Natural killer cell (primary cell): Measurements from ENCODE around the gene GNPDA1. TPM values are rescaled to one million over a fixed set of nuclear protein-coding genes. Genes with fewer than 3 reads are reported as not detected.
A peak's percentile ranks its signal among the peaks of the same experiment; 100 is the strongest.
"Not testable (repeated sequence)": the region's sequence is repeated elsewhere in the genome, so short reads cannot be mapped to it uniquely, and the experiment has no call there.

Experiments used
- ATAC-seq, 3 donors: fragments of 150-1000 bp in 2 of 3; fragments of 200-7000 bp in 1 of 3; cut with Tn5 transposase; 1 replicate in 1 of 3; 2 replicates in 2 of 3; pipeline ENCODE4 v1.10.0; 2021; ENCODE audit warnings: mild to moderate bottlenecking in 2 of 3, moderate library complexity in 2 of 3
- DNase-seq, 2 donors: peaks; one replicate each; pipeline versions ENCODE4 v3.0.0 to v3.0.0-alpha.2; 2013 to 2021; ENCODE audit warnings: mixed read lengths in 1 of 2
- H3K27ac ChIP-seq: one replicate; pipeline ENCODE4 v1.5.1; 2013; ENCODE audit warnings: mild to moderate bottlenecking, low read length
- H3K27me3 ChIP-seq: one replicate; pipeline ENCODE4 v1.6.1; 2013; ENCODE audit warnings: low read length; ENCODE audit not compliant: control insufficient read depth, insufficient read depth
- H3K36me3 ChIP-seq: one replicate; pipeline ENCODE4 v1.6.1; 2013; ENCODE audit warnings: low read length; ENCODE audit not compliant: control insufficient read depth, insufficient read depth
- H3K4me1 ChIP-seq: one replicate; pipeline ENCODE4 v1.6.1; 2013; ENCODE audit warnings: low read length; ENCODE audit not compliant: control insufficient read depth, insufficient read depth
- H3K4me3 ChIP-seq: one replicate; pipeline ENCODE4 v1.5.1; 2013; ENCODE audit warnings: low read length
- H3K9me3 ChIP-seq: one replicate; pipeline ENCODE4 v1.6.1; 2013; ENCODE audit warnings: low read length; ENCODE audit not compliant: control insufficient read depth, insufficient read depth
- H3K27ac Mint-ChIP-seq, 2 donors: one replicate each; pipeline ENCODE4 v1.8.0; 2022; ENCODE audit warnings: mild to moderate bottlenecking in 2 of 2, mixed read lengths in 2 of 2, moderate library complexity in 1 of 2
- H3K27me3 Mint-ChIP-seq, 2 donors: one replicate each; pipeline ENCODE4 v1.8.0; 2022; ENCODE audit warnings: low read depth in 2 of 2, mixed read lengths in 2 of 2
- H3K36me3 Mint-ChIP-seq: one replicate; pipeline ENCODE4 v1.8.0; 2022; ENCODE audit warnings: mixed read lengths
- H3K4me1 Mint-ChIP-seq, 2 donors: one replicate each; pipeline ENCODE4 v1.8.0; 2022; ENCODE audit warnings: mixed read lengths in 2 of 2
- H3K4me3 Mint-ChIP-seq: one replicate; pipeline ENCODE4 v1.8.0; 2022; ENCODE audit warnings: mild to moderate bottlenecking, moderate library complexity, mixed read lengths
- H3K9me3 Mint-ChIP-seq, 2 donors: one replicate each; pipeline ENCODE4 v1.8.0; 2022; ENCODE audit warnings: mixed read lengths in 2 of 2
- WGBS: methylation state at CpG from one replicate; pipeline ENCODE4 v1.1.7; 2013; ENCODE audit warnings: missing lambda C conversion rate; ENCODE audit not compliant: insufficient coverage; 5-methylcytosine and 5-hydroxymethylcytosine counted together
- intact Hi-C: fragments of 100-400 bp; cut with micrococcal nuclease; formaldehyde crosslinking; loops from one replicate; pipeline ENCODE4 v1.14.2; 2022
- total RNA-seq, 4 donors: library from RNA; stranded (reverse); fragments of 120-200 nt in 1 of 4; gene quantifications; one replicate each; pipeline versions ENCODE4 v1.2.3 to v1.2.4, GENCODE V29; 2013 to 2022
- TF ChIP-seq, protein P1 (sequence below): fragments of 200-600 bp; IDR thresholded peaks from one replicate; pipeline ENCODE4 v1.8.0; 2022; ENCODE audit warnings: antibody characterized with exemption

Gene GNPDA1
- total RNA-seq, 3 donors from 2014 or later (not counting 1 experiment from before 2014, with no cell fraction given): 10.7 to 12.0 (median 11.2) TPM

DNA sequence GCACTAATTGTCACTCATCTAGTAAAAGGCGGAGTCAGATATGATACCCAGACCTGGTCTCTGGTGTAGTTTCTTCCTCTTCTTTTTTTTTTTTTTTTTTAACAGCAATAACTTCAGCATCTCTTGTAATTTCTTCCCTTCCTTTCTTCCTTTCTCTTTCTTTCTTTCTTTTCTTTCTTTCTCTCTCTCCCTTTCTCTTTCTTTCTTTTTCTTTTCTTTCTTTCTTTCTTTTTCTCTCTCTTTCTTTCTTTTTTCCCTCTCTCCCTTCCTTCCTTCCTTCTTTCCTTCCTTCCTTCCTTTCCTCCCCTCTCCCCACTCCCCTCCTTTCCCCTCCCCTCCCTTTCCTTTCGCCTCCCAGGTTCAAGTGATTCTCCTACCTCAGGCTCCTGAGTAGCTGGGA lies 25.9 kb upstream of the GNPDA1 start:
- no peaks in the 10 kb centered on the region for H3K4me1 Mint-ChIP-seq
- Histone ChIP-seq H3K4me1 (no peaks in the 10 kb centered on the region), H3K36me3 (no peaks in the 10 kb centered on the region), H3K4me3 (no peak overlapping the region), H3K27me3 (no peaks in the 10 kb centered on the region), H3K27ac (no peak overlapping the region), H3K9me3 (no peaks in the 10 kb centered on the region)
- WGBS: 97% methylated on average over 2 of the region's 2 CpGs
- no peak for DNase-seq
- ATAC-seq: no peak
- H3K27me3 Mint-ChIP-seq: peaks cover 10 to 21% of the 10 kb centered on the region in 2 donors
- TF ChIP-seq, protein P1, sequence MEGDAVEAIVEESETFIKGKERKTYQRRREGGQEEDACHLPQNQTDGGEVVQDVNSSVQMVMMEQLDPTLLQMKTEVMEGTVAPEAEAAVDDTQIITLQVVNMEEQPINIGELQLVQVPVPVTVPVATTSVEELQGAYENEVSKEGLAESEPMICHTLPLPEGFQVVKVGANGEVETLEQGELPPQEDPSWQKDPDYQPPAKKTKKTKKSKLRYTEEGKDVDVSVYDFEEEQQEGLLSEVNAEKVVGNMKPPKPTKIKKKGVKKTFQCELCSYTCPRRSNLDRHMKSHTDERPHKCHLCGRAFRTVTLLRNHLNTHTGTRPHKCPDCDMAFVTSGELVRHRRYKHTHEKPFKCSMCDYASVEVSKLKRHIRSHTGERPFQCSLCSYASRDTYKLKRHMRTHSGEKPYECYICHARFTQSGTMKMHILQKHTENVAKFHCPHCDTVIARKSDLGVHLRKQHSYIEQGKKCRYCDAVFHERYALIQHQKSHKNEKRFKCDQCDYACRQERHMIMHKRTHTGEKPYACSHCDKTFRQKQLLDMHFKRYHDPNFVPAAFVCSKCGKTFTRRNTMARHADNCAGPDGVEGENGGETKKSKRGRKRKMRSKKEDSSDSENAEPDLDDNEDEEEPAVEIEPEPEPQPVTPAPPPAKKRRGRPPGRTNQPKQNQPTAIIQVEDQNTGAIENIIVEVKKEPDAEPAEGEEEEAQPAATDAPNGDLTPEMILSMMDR: no peak
- no peak overlapping the region for H3K4me3 Mint-ChIP-seq
- no peaks in the 10 kb centered on the region for H3K36me3 Mint-ChIP-seq
- intact Hi-C loops: no loop called here
- no peaks in the 10 kb centered on the region for H3K9me3 Mint-ChIP-seq
- H3K27ac Mint-ChIP-seq: no peak overlapping the region

DNA sequence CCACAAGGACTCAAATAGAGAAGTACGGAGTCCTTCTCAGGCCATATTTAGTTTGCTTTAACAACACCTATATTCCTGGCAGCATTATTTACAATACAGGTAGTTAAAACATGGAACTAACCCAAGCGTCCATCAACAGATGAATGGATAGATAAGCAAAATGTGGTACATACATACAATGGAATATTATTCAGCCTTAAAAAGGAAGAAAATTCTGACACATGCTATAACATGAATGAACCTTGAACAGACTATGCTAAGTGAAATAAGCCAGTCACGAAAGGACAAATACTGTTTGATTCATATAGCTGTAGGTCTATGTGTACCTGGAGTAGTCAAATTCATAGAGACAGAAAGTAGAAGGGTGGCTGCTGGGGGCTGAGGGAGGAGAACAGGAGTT lies 24.8 kb upstream of the GNPDA1 start:
- H3K9me3 Mint-ChIP-seq, H3K36me3 ChIP-seq, H3K9me3 ChIP-seq, H3K4me3 Mint-ChIP-seq, ATAC-seq, H3K27ac Mint-ChIP-seq, H3K36me3 Mint-ChIP-seq, intact Hi-C loops, DNase-seq, H3K4me1 Mint-ChIP-seq, H3K4me1 ChIP-seq, H3K27me3 ChIP-seq, H3K4me3 ChIP-seq, H3K27ac ChIP-seq: not testable (repeated sequence)
- WGBS: 91% methylated on average over 2 of the region's 3 CpGs
- peaks cover 12 to 32% of the 10 kb centered on the region in 2 donors for H3K27me3 Mint-ChIP-seq

DNA sequence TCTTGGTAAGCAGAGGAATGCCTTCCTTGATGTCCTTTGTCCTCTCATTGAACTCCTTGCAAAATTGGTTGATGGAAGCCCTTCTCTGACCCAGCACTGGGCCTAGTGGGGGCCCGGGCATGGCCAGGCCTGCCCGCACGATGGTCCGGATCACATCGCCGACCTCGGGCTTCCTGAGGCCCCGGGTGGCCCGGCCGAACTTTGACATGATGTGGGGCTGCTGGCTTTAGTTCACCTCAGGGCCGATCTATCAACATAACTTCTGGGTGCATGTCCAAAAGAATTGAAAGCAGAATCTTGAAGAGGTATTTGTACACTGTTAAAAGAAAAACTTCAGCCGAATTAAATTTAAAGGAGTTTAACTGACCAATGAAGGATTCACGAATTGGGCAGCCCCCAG lies 24.1 kb upstream of the GNPDA1 start:
- no peak overlapping the region for H3K4me3 ChIP-seq
- no peaks in the 10 kb centered on the region for H3K4me1 Mint-ChIP-seq
- intact Hi-C loops: no loop called here
- WGBS: 91% methylated on average over 13 of the region's 13 CpGs
- H3K9me3 ChIP-seq: no peaks in the 10 kb centered on the region
- H3K27ac Mint-ChIP-seq: no peak overlapping the region
- no peaks in the 10 kb centered on the region for H3K4me1 ChIP-seq
- TF ChIP-seq, protein P1: no peak
- peaks cover 12 to 32% of the 10 kb centered on the region in 2 donors for H3K27me3 Mint-ChIP-seq
- DNase-seq (no peak), ATAC-seq (no peak)
- H3K4me3 Mint-ChIP-seq: no peak overlapping the region
- no peak overlapping the region for H3K27ac ChIP-seq
- no peaks in the 10 kb centered on the region for H3K27me3 ChIP-seq
- H3K36me3 ChIP-seq: no peaks in the 10 kb centered on the region
- H3K9me3 Mint-ChIP-seq: no peaks in the 10 kb centered on the region
- H3K36me3 Mint-ChIP-seq: no peaks in the 10 kb centered on the region

DNA sequence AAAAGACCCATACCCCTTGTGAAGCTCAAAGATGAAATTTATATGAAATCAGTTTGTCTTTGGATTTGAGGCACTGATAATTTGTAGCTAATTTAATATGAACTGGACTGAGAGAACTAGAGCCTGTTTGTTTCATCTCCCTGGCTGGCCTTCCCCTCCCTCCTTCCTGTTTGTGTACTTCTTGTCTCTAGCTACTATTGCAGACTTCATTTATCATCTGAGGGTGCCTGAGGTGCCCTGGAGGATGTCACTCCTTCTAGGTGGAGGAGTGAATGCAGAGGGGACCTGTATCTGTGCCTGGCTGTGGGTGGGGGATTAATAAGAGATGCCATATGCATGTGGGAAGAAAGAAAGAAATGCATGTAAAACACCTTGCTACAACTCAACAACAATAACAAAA lies 22.2 kb upstream of the GNPDA1 start:
- Mint-ChIP-seq H3K4me1 (no peaks in the 10 kb centered on the region), H3K27ac (no peak overlapping the region), H3K9me3 (no peaks in the 10 kb centered on the region), H3K4me3 (no peak overlapping the region), H3K36me3 (no peaks in the 10 kb centered on the region), H3K27me3 (peaks cover 15 to 47% of the 10 kb centered on the region in 2 donors)
- H3K9me3 ChIP-seq: no peaks in the 10 kb centered on the region
- H3K27me3 ChIP-seq: no peaks in the 10 kb centered on the region
- TF ChIP-seq, protein P1: no peak
- intact Hi-C loops: no loop called here
- H3K4me3 ChIP-seq: no peak overlapping the region
- no peaks in the 10 kb centered on the region for H3K36me3 ChIP-seq
- no peak overlapping the region for H3K27ac ChIP-seq
- H3K4me1 ChIP-seq: no peaks in the 10 kb centered on the region
- DNase-seq (peak in 1 of 2 donors; percentile 20), ATAC-seq (no peak)

DNA sequence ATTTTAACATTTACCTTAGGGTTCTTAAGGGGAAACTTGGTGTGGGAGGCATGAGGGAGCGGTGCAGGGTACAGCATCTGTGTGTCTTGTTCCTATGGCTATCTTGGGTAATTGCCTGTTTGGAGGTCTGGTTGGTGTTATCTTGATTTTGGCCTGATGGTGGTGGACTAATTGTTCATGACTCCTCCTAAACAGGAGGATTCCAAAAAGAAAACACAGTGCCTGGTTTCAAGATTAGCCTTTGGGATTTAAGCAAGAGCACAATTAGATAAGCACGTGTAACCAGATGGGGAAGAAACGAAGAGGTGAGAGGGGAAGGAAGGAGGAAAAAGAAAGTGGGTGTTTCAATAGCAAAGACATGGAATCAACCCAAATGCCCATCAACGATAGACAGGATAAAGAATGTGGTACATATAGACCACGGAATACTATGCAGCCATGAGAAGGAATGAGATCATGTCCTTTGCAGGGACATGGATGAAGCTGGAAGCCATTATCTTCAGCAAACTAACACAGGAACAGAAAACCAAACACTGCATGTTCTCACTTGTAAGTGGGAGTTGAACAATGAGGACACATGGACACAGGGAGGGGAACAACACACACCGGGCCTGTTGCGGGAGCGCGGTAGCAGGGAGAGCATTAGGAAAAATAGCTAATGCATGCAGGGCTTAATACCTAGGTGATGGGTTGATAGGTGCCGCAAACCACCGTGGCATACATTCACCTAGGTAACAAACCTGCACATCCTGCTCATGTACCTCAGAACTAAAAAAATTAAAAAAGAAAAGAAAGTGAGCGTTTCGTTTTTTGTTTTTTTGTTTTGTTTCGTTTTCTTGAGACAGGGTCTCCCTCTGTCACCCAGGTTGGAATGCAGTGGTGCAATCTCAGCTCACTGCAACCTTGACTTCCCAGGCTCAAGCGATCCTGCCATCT lies 21.1 kb upstream of the GNPDA1 start:
- H3K27ac ChIP-seq, H3K36me3 Mint-ChIP-seq, H3K9me3 Mint-ChIP-seq, intact Hi-C loops, H3K4me3 ChIP-seq, DNase-seq, H3K4me1 Mint-ChIP-seq, H3K4me3 Mint-ChIP-seq, H3K27ac Mint-ChIP-seq, H3K36me3 ChIP-seq, ATAC-seq, H3K27me3 ChIP-seq, H3K4me1 ChIP-seq, H3K9me3 ChIP-seq: not testable (repeated sequence)
- WGBS: 90% methylated on average over 15 of the region's 15 CpGs
- peaks cover 15 to 48% of the 10 kb centered on the region in 2 donors for H3K27me3 Mint-ChIP-seq
